RWPE1 (cell line): ENCODE measurements around the gene PROZ.

Experiments
- CTCF ChIA-PET: fragments of 350-600 bp; sonication (Branson Sonifier 250); formaldehyde crosslinking; extraction: SDS; loops from one replicate; lab custom pipeline; 2021; lab: Yijun Ruan, JAX
- POLR2A ChIA-PET: fragments of 400-600 bp; formaldehyde crosslinking; extraction: SDS; loops from one replicate; lab custom pipeline; 2020; ENCODE audit warnings: antibody characterized with exemption; ENCODE audit not compliant: low non-redundant PET; lab: Yijun Ruan, JAX
- DNase-seq: peaks from one replicate; pipeline ENCODE4 v3.0.0; 2012; ENCODE audit warnings: low spot score
- H3K27ac ChIP-seq: fragments of 450-650 bp; 2 replicates; pipeline ENCODE4 v1.5.1; 2017
- TF ChIP-seq, protein P1 (sequence below): fragments of 450-650 bp; conservative IDR thresholded peaks from 2 replicates; pipeline ENCODE4 v1.5.1; 2017; ENCODE audit warnings: low read depth, mild to moderate bottlenecking

PROZ gene

DNA sequence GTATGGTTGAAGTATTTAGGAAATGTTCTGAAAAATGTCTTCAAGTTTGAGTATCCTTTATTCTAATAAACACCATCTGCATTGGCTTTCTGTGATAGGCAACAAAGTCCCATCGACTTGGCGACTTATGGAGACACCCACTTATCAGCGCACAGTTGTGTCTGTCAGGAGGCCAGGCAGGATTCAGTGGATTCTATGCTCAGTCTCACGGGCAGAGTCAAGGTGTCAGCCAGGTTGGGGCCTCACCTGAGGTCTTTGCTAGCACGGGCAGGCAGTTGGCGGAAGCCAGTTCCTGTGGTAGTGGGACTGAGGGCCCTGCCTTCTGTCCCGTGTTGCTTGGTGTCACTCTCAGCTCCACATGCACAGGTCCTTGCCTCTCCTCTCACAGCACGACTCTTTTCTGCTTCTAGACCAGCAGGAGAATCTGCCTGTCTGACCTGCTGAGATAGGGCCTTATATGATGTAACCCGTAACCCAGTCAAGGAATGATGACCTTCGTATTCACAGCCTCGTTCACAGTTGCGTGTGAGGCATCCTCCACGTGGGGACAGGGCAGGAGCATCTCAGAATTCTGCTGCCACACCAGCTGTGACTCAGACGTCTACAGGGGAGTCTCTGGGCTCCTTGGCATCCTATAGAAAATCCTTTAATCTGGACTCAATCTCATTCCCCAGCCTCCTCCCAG lies 61.0 kb downstream of the PROZ start:
- H3K27ac ChIP-seq: peak overlapping the region; percentile 11; the same call in 1 of the 2 replicates
- CTCF ChIA-PET: interaction anchor here (0.9 kb wide), 1 partner anchor 46 kb away, joined by 3 read pairs; no protein-coding TSS in a partner anchor

GRCh38 chr13:113220141-113220598 lies 61.7 kb downstream of the PROZ start:
- no peak for DNase-seq
- 0 out of 2 replicates have a peak overlapping the region, but pooled peaks have one; percentile 7 for H3K27ac ChIP-seq
- CTCF ChIA-PET: no interaction called here
- POLR2A ChIA-PET: no interaction called here
- TF ChIP-seq, protein P1, sequence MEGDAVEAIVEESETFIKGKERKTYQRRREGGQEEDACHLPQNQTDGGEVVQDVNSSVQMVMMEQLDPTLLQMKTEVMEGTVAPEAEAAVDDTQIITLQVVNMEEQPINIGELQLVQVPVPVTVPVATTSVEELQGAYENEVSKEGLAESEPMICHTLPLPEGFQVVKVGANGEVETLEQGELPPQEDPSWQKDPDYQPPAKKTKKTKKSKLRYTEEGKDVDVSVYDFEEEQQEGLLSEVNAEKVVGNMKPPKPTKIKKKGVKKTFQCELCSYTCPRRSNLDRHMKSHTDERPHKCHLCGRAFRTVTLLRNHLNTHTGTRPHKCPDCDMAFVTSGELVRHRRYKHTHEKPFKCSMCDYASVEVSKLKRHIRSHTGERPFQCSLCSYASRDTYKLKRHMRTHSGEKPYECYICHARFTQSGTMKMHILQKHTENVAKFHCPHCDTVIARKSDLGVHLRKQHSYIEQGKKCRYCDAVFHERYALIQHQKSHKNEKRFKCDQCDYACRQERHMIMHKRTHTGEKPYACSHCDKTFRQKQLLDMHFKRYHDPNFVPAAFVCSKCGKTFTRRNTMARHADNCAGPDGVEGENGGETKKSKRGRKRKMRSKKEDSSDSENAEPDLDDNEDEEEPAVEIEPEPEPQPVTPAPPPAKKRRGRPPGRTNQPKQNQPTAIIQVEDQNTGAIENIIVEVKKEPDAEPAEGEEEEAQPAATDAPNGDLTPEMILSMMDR: no peak

More for the DNA sequence above, 61.0 kb downstream of the PROZ start:
- TF ChIP-seq, protein P1: no peak
- POLR2A ChIA-PET: no interaction called here
- no peak for DNase-seq

GRCh38 chr13:113220877-113221276 lies 62.4 kb downstream of the PROZ start:
- POLR2A ChIA-PET: no interaction called here
- CTCF ChIA-PET: interaction anchor here (0.6 kb wide), 1 partner anchor 8 kb away, joined by 3 read pairs; no protein-coding TSS in a partner anchor
- no peak for DNase-seq
- TF ChIP-seq, protein P1: no peak
- H3K27ac ChIP-seq: no peak overlapping the region
